OCI-LY3 (cell line): ENCODE measurements around the gene RPTN.

Source experiments
- EZH2phosphoT487 ChIP-seq: fragments of 200-600 bp; shearing (Covaris generic); IDR thresholded peaks from 2 replicates; pipeline ENCODE4 v1.6.1; 2018; ENCODE audit warnings: antibody characterized with exemption, mixed run types, low read depth
- TF ChIP-seq, protein P1 (sequence below): fragments of 200-600, 300-600 bp; sonication (generic); IDR thresholded peaks from 2 replicates; pipeline ENCODE4 v1.5.1; 2014; ENCODE audit warnings: antibody characterized with exemption, low read length, low read depth

DNA sequence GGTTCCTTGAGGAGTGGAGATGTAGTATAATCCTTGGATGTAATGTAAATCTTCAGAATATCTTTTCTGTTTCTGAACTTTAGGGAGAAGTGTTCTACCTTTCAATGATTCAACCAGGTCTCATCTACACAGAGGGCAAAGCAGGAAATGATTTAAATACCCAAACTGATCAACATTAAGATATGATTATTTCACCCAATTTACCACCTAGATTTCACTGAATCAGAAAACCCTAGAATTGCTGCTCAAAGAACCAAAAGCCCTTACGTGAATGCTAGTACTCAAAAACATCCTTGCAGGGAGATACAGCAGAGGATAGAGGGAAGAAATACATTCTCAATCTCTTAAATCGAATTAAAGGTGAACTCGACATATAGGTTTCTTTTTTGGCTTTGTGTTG, 5.0 kb downstream of the RPTN start:
- TF ChIP-seq EZH2phosphoT487, result no peak
- TF ChIP-seq, protein P1, sequence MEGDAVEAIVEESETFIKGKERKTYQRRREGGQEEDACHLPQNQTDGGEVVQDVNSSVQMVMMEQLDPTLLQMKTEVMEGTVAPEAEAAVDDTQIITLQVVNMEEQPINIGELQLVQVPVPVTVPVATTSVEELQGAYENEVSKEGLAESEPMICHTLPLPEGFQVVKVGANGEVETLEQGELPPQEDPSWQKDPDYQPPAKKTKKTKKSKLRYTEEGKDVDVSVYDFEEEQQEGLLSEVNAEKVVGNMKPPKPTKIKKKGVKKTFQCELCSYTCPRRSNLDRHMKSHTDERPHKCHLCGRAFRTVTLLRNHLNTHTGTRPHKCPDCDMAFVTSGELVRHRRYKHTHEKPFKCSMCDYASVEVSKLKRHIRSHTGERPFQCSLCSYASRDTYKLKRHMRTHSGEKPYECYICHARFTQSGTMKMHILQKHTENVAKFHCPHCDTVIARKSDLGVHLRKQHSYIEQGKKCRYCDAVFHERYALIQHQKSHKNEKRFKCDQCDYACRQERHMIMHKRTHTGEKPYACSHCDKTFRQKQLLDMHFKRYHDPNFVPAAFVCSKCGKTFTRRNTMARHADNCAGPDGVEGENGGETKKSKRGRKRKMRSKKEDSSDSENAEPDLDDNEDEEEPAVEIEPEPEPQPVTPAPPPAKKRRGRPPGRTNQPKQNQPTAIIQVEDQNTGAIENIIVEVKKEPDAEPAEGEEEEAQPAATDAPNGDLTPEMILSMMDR, result no peak
